Endothelial cell of umbilical vein (primary cell): Measurements from ENCODE around the gene GATA6. TPM values are rescaled to one million over a fixed set of nuclear protein-coding genes. Genes with fewer than 3 reads are reported as not detected.

ENCODE experiments used
- BruUV-seq: library from RNA; stranded (reverse); fragments of 400-500 nt; replicated peaks from 2 replicates; lab custom pipeline; 2021; lab: Mats Ljungman, UMichigan
- CTCF ChIA-PET: fragments of 300-600, 350-600 bp; sonication (Branson Sonifier 250); formaldehyde crosslinking; loops from one replicate; lab custom pipeline; 2021; ENCODE audit warnings: antibody characterized with exemption, inconsistent platforms; lab: Charles Lee
- POLR2A ChIA-PET: fragments of 300-600, 350-600 bp; sonication (Branson Sonifier 250); formaldehyde crosslinking; loops from one replicate; lab custom pipeline; 2021; ENCODE audit warnings: antibody characterized with exemption, inconsistent platforms; lab: Charles Lee
- DNase-seq: peaks from one replicate; pipeline ENCODE4 v3.0.0-alpha.2; 2011; ENCODE audit warnings: low read depth, low spot score
- FAIRE-seq: peaks from 2 replicates; lab custom pipeline; 2011; peaks lifted over from hg19 to GRCh38; lab: Jason Lieb, UNC
- H2AFZ ChIP-seq: 2 replicates; pipeline ENCODE4 v1.6.0; 2012; ENCODE audit warnings: low read depth, low read length, control low read depth, inconsistent platforms
- H3K27ac ChIP-seq: 2 replicates; pipeline ENCODE4 v1.5.1; 2011; ENCODE audit warnings: low read depth, mild to moderate bottlenecking, control low read depth, low read length, moderate library complexity; ENCODE audit not compliant: insufficient read depth
- H3K27me3 ChIP-seq, 2 experiments: 2 replicates each; pipeline versions ENCODE4 v1.6.0 to v1.6.1; 2011; ENCODE audit warnings: low read length in 2 of 2, mixed read lengths in 1 of 2; ENCODE audit not compliant: control insufficient read depth in 2 of 2, insufficient read depth in 2 of 2
- H3K36me3 ChIP-seq, 2 experiments: 2 replicates in 1 of 2; 3 replicates in 1 of 2; pipeline ENCODE4 v1.5.1; 2011; ENCODE audit warnings: low read length in 2 of 2, mild to moderate bottlenecking in 1 of 2, moderate library complexity in 1 of 2; ENCODE audit not compliant: control insufficient read depth in 2 of 2, insufficient read depth in 2 of 2; ENCODE audit errors: extremely low read depth in 1 of 2
- H3K4me1 ChIP-seq: 3 replicates; pipeline ENCODE4 v1.5.1; 2011; ENCODE audit warnings: mild to moderate bottlenecking, low read length; ENCODE audit not compliant: control insufficient read depth, insufficient read depth; ENCODE audit errors: extremely low read depth
- H3K4me2 ChIP-seq: 2 replicates; pipeline ENCODE4 v1.6.1; 2011; ENCODE audit warnings: low read length, control low read depth, mixed read lengths; ENCODE audit not compliant: insufficient read depth
- H3K4me3 ChIP-seq, 3 experiments: fragments of 200-600 bp in 1 of 3; sonication (generic), shearing (Covaris generic) in 1 of 3; replicated peaks in 1 of 3; 2 replicates each; pipeline ENCODE4 v1.5.1; 2011 to 2016; ENCODE audit warnings: control low read depth in 3 of 3, low read length in 3 of 3, mild to moderate bottlenecking in 2 of 3, inconsistent platforms in 1 of 3, low read depth in 1 of 3, moderate library complexity in 1 of 3; ENCODE audit not compliant: insufficient read depth in 1 of 3
- H3K79me2 ChIP-seq: 2 replicates; pipeline ENCODE4 v1.6.0; 2012; ENCODE audit warnings: low read length, inconsistent platforms; ENCODE audit not compliant: control insufficient read depth, insufficient read depth
- H3K9ac ChIP-seq: replicated peaks from 2 replicates; pipeline ENCODE3; 2011; ENCODE audit warnings: low read length, control low read depth; ENCODE audit not compliant: insufficient read depth; ENCODE audit errors: extremely low read depth
- H3K9me1 ChIP-seq: replicated peaks from 3 replicates; pipeline ENCODE4 v1.6.0; 2011; ENCODE audit warnings: mild to moderate bottlenecking, low read length; ENCODE audit not compliant: control insufficient read depth, insufficient read depth; ENCODE audit errors: extremely low read depth
- H3K9me3 ChIP-seq: replicated peaks from 2 replicates; pipeline ENCODE4 v1.5.1; 2012; ENCODE audit warnings: low read length, inconsistent platforms; ENCODE audit not compliant: control insufficient read depth, insufficient read depth
- H4K20me1 ChIP-seq: replicated peaks from 2 replicates; pipeline ENCODE3; 2011; ENCODE audit warnings: mild to moderate bottlenecking, low read length; ENCODE audit not compliant: control insufficient read depth, insufficient read depth; ENCODE audit errors: extremely low read depth
- EZH2 ChIP-seq: IDR thresholded peaks from 2 replicates; pipeline ENCODE4 v1.6.1; 2012; ENCODE audit warnings: borderline replicate concordance, low read depth, mild to moderate bottlenecking, moderate library complexity, low read length, inconsistent platforms; ENCODE audit not compliant: severe bottlenecking
- FOS ChIP-seq: IDR thresholded peaks from 2 replicates; pipeline ENCODE4 v1.6.1; 2011; ENCODE audit warnings: mild to moderate bottlenecking, low read length, moderate library complexity, borderline replicate concordance; ENCODE audit not compliant: insufficient read depth
- GATA2 ChIP-seq: IDR thresholded peaks from 2 replicates; pipeline ENCODE4 v1.7.0; 2011; ENCODE audit warnings: low read depth, mild to moderate bottlenecking, moderate library complexity, mixed read lengths, low read length; ENCODE audit not compliant: insufficient read length, insufficient read depth
- JUN ChIP-seq: IDR thresholded peaks from 2 replicates; pipeline ENCODE4 v1.6.1; 2011; ENCODE audit warnings: borderline replicate concordance, low read depth; ENCODE audit not compliant: insufficient read length, insufficient read depth
- MAX ChIP-seq: IDR thresholded peaks from 2 replicates; pipeline ENCODE4 v1.6.1; 2011; ENCODE audit not compliant: insufficient read depth, insufficient read length
- MYC ChIP-seq: IDR thresholded peaks from one replicate; pipeline ENCODE4 v1.6.1; 2011; ENCODE audit warnings: mild to moderate bottlenecking, low read depth, low read length
- POLR2A ChIP-seq: IDR thresholded peaks from 2 replicates; pipeline ENCODE4 v1.6.1; 2012; ENCODE audit warnings: low read depth, mild to moderate bottlenecking, control low read depth, low read length
- POLR2AphosphoS5 ChIP-seq: IDR thresholded peaks from 2 replicates; pipeline ENCODE4 v1.6.1; 2012; ENCODE audit warnings: low read depth, mild to moderate bottlenecking, control low read depth, low read length, moderate library complexity; ENCODE audit not compliant: insufficient read depth
- dilution Hi-C: fragments of 300-500 bp; cut with MboI; formaldehyde crosslinking; loops from one replicate; pipeline ENCODE4 v1.15.0; 2019; ENCODE audit warnings: low sequenced_read_pairs; ENCODE audit not compliant: extremely low pct_ligation_motif_present
- intact Hi-C: fragments of 100-400 bp; cut with micrococcal nuclease; formaldehyde crosslinking; loops from one replicate; pipeline ENCODE4 v1.10.0; 2022
- polyA plus RNA-seq, 4 experiments: library from polyadenylated mRNA; depleted of rRNA in 3 of 4; stranded (reverse) in 3 of 4; unstranded in 1 of 4; fragments of >200 nt; gene quantifications; 2 replicates each; pipeline versions ENCODE4 v1.2.1 to v1.2.3, GENCODE V29; 2011 to 2012; ENCODE audit warnings: missing spikeins in 1 of 4
- total RNA-seq: library from RNA; stranded (reverse); gene quantifications from 2 replicates; pipeline ENCODE4 v1.2.3, GENCODE V29; 2021
- TF ChIP-seq, protein P1 (sequence below), 2 donors: IDR thresholded peaks; 1 replicate in 1 of 2; 2 replicates in 1 of 2; pipeline ENCODE4 v1.5.1; 2011; ENCODE audit warnings: low read length in 2 of 2, mild to moderate bottlenecking in 2 of 2, moderate library complexity in 2 of 2, control low read depth in 1 of 2, inconsistent platforms in 1 of 2, low read depth in 1 of 2; ENCODE audit not compliant: insufficient read depth in 1 of 2; ENCODE audit errors: extremely low read depth in 1 of 2

GATA6 gene
- total and polyA plus RNA-seq, 2 donors (not counting 3 experiments of a cell fraction or from before 2014, with no cell fraction given), result 4.1 to 14.6 TPM

DNA sequence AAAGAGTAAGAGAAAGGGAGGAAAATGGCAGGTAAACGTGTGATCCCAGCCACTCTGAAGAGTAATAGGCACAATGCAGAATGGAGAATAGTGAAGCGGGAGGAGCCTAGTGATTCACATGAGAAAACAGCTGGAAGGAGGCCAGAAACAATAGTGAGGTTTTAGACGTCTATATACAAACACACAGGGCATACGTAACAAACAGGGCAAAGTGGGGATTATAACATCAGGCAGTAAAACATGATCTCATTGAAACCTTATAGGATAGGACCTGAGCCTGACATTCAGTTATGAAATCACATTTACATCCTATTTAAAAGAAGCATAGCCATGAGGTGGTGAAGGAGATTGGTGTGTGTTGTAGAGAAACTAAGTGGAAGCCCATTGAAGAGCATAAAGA is 33.0 kb upstream of the GATA6 start:
- ChIA-PET POLR2A (no interaction called here), CTCF (interaction anchor here (1.1 kb wide), 1 partner anchor 14 kb away, joined by 3 read pairs; no protein-coding TSS in a partner anchor)
- peaks cover 0 to 4% of the 10 kb centered on the region in 2 experiments for H3K27me3 ChIP-seq
- no peak overlapping the region for H3K4me2 ChIP-seq
- no peak overlapping the region for H3K4me3 ChIP-seq
- TF ChIP-seq EZH2 (no peak), MAX (no peak), GATA2 (no peak), POLR2A (no peak), POLR2AphosphoS5 (no peak), JUN (no peak), MYC (no peak), FOS (no peak)
- TF ChIP-seq, protein P1, sequence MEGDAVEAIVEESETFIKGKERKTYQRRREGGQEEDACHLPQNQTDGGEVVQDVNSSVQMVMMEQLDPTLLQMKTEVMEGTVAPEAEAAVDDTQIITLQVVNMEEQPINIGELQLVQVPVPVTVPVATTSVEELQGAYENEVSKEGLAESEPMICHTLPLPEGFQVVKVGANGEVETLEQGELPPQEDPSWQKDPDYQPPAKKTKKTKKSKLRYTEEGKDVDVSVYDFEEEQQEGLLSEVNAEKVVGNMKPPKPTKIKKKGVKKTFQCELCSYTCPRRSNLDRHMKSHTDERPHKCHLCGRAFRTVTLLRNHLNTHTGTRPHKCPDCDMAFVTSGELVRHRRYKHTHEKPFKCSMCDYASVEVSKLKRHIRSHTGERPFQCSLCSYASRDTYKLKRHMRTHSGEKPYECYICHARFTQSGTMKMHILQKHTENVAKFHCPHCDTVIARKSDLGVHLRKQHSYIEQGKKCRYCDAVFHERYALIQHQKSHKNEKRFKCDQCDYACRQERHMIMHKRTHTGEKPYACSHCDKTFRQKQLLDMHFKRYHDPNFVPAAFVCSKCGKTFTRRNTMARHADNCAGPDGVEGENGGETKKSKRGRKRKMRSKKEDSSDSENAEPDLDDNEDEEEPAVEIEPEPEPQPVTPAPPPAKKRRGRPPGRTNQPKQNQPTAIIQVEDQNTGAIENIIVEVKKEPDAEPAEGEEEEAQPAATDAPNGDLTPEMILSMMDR (IDR thresholded peaks at IDR 0.05; ENCODE audit: extremely low read depth in 1 of 2, insufficient read depth in 1 of 2, low read depth in 1 of 2, low read length in 2 of 2), result no peak
- no peak overlapping the region for H3K9ac ChIP-seq
- H4K20me1 ChIP-seq, result no peaks in the 10 kb centered on the region
- FAIRE-seq, result peak; percentile 67
- no TSS peak for BruUV-seq
- intact Hi-C loops (no loop called here), dilution Hi-C loops (no loop called here)
- H3K36me3 ChIP-seq, result no peaks in the 10 kb centered on the region
- no peaks in the 10 kb centered on the region for H3K4me1 ChIP-seq
- H3K9me3 ChIP-seq, result no peaks in the 10 kb centered on the region
- H2AFZ ChIP-seq, result no peak overlapping the region
- H3K27ac ChIP-seq, result no peak overlapping the region
- no peaks in the 10 kb centered on the region for H3K79me2 ChIP-seq
- no peaks in the 10 kb centered on the region for H3K9me1 ChIP-seq
- DNase-seq, result peak; percentile 22
